A549 (cell line): Measurements from ENCODE around the gene PTPN5.

Experiments used
- BHLHE40 ChIP-seq: IDR thresholded peaks from 2 replicates; pipeline ENCODE4 v1.6.1; 2012; ENCODE audit warnings: low read depth, low read length, inconsistent platforms
- CHD2 ChIP-seq: fragments of 150-350 bp; IDR thresholded peaks from 2 replicates; pipeline ENCODE4 v1.6.1; 2014; ENCODE audit warnings: low read length; ENCODE audit not compliant: partially characterized antibody
- CTCF ChIP-seq: fragments of >200 bp; sonication (Bioruptor Twin); formaldehyde crosslinking; IDR thresholded peaks from 3 replicates; pipeline ENCODE4 v1.5.1; 2016
- HOXB13 ChIP-seq: fragments of 250-450 bp; sonication (Bioruptor Pico); IDR thresholded peaks from 2 replicates; pipeline ENCODE4 v1.5.0; 2020; ENCODE audit warnings: low read depth, mild to moderate bottlenecking, moderate library complexity
- JUNB ChIP-seq: fragments of >200 bp; sonication (Bioruptor Twin); formaldehyde crosslinking; IDR thresholded peaks from 2 replicates; pipeline ENCODE4 v1.6.1; 2016
- MAFK ChIP-seq: fragments of 450-650 bp; IDR thresholded peaks from 2 replicates; pipeline ENCODE4 v1.6.1; 2014; ENCODE audit not compliant: partially characterized antibody
- MAZ ChIP-seq: fragments of 150-350 bp; IDR thresholded peaks from 2 replicates; pipeline ENCODE4 v1.6.1; 2014; ENCODE audit warnings: antibody characterized with exemption, low read depth, low read length, borderline replicate concordance
- MYC ChIP-seq: IDR thresholded peaks from 2 replicates; pipeline ENCODE4 v1.6.1; 2012; ENCODE audit warnings: mild to moderate bottlenecking, inconsistent platforms, low read length, improper control_type of control experiment, borderline replicate concordance
- POLR2A ChIP-seq: IDR thresholded peaks from 2 replicates; pipeline ENCODE4 v1.6.1; 2012; ENCODE audit warnings: mild to moderate bottlenecking, low read length
- RAD21 ChIP-seq, 2 experiments: fragments of >200 bp in 1 of 2; sonication (Bioruptor Twin) in 1 of 2; formaldehyde crosslinking in 1 of 2; IDR thresholded peaks in 1 of 2; conservative IDR thresholded peaks in 1 of 2; 2 replicates in 1 of 2; 3 replicates in 1 of 2; pipeline ENCODE4 v1.6.1; 2012 to 2018; ENCODE audit warnings: inconsistent platforms in 1 of 2
- RCOR1 ChIP-seq: fragments of 150-350 bp; IDR thresholded peaks from 2 replicates; pipeline ENCODE4 v1.6.1; 2014; ENCODE audit warnings: antibody characterized with exemption, low read length, low read depth
- TF ChIP-seq, protein P1 (sequence below): IDR thresholded peaks from 2 replicates; pipeline ENCODE4 v1.6.1; 2012
- TF ChIP-seq, protein P2 (sequence below): fragments of 200-600 bp; sonication (generic); IDR thresholded peaks from 2 replicates; pipeline ENCODE4 v1.6.1; 2016; ENCODE audit warnings: antibody characterized with exemption, mild to moderate bottlenecking, moderate library complexity

DNA sequence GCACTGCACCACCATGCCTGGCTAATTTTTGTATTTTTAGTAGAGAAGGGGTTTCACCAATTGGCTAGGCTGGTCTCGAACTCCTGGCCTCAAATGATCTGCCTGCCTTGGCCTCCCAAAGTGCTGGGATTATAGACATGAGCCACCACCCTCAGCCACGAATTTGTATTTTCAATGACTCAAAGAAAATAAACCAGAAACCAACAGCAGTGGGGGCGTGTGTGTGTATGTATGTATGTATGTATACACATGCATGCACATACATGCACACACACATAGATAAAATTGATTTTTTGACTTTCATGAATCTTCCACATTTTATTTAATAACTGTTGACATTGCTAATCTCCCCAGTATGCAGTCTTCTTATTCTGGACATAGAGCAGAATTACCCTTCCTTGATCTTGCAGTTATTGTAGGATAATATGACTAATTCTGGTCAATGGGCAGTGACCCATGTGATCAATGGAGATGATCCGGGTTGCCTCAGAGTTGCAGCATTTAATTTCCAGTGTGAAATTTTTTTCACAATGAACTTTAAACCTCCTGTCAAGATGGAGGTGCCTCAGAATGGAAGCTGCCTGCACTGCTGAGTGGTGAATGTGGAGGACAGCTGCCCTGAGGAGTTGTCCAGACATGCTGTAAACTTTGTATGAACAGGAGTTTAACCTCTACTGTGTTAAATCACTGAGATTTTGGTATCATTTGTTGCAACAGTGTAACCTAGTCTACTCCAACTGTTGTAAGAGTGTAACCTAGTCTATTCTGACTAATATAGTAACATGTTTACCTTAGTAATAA is 12.8 kb upstream of the PTPN5 start:
- TF ChIP-seq CTCF: no peak
- no peak for TF ChIP-seq CHD2
- no peak for TF ChIP-seq MAZ
- TF ChIP-seq RCOR1: no peak
- no peak for TF ChIP-seq BHLHE40
- TF ChIP-seq, protein P1, sequence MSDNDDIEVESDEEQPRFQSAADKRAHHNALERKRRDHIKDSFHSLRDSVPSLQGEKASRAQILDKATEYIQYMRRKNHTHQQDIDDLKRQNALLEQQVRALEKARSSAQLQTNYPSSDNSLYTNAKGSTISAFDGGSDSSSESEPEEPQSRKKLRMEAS: no peak
- no peak for TF ChIP-seq MYC
- TF ChIP-seq JUNB: no peak
- TF ChIP-seq, protein P2, sequence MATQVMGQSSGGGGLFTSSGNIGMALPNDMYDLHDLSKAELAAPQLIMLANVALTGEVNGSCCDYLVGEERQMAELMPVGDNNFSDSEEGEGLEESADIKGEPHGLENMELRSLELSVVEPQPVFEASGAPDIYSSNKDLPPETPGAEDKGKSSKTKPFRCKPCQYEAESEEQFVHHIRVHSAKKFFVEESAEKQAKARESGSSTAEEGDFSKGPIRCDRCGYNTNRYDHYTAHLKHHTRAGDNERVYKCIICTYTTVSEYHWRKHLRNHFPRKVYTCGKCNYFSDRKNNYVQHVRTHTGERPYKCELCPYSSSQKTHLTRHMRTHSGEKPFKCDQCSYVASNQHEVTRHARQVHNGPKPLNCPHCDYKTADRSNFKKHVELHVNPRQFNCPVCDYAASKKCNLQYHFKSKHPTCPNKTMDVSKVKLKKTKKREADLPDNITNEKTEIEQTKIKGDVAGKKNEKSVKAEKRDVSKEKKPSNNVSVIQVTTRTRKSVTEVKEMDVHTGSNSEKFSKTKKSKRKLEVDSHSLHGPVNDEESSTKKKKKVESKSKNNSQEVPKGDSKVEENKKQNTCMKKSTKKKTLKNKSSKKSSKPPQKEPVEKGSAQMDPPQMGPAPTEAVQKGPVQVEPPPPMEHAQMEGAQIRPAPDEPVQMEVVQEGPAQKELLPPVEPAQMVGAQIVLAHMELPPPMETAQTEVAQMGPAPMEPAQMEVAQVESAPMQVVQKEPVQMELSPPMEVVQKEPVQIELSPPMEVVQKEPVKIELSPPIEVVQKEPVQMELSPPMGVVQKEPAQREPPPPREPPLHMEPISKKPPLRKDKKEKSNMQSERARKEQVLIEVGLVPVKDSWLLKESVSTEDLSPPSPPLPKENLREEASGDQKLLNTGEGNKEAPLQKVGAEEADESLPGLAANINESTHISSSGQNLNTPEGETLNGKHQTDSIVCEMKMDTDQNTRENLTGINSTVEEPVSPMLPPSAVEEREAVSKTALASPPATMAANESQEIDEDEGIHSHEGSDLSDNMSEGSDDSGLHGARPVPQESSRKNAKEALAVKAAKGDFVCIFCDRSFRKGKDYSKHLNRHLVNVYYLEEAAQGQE: no peak
- no peak for TF ChIP-seq POLR2A
- TF ChIP-seq HOXB13 (CRISPR knock-in tag): no peak
- no peak for TF ChIP-seq RAD21 (conservative IDR thresholded peaks at IDR 0.05 in 1 of 2, IDR thresholded peaks at IDR 0.05 in 1 of 2)
- TF ChIP-seq MAFK: no peak
